WTC11 (cell line): ENCODE measurements around the gene GRIA4. TPM values are rescaled to one million over a fixed set of nuclear protein-coding genes. Genes with fewer than 3 reads are reported as not detected.

Source experiments
- ATAC-seq: fragments of 200-7000 bp; cut with Tn5 transposase; 2 replicates; pipeline ENCODE4 v1.10.0; 2021; ENCODE audit warnings: mild to moderate bottlenecking, moderate library complexity
- CTCF ChIA-PET: fragments of 300-600 bp; sonication (Branson Sonifier 250); formaldehyde crosslinking; loops from one replicate; lab custom pipeline; 2021; ENCODE audit warnings: antibody characterized with exemption; lab: Charles Lee
- POLR2A ChIA-PET: fragments of 350-600 bp; sonication (Branson Sonifier 250); formaldehyde crosslinking; loops from one replicate; lab custom pipeline; 2021; ENCODE audit warnings: antibody characterized with exemption; lab: Charles Lee
- DNase-seq: peaks from one replicate; pipeline ENCODE4 v3.0.0; 2021; ENCODE audit warnings: low spot score
- H3K27ac Mint-ChIP-seq: 2 replicates; pipeline ENCODE4 v1.8.0; 2021; ENCODE audit warnings: mixed read lengths
- H3K27me3 Mint-ChIP-seq: 2 replicates; pipeline ENCODE4 v1.8.0; 2021; ENCODE audit warnings: low read depth, mild to moderate bottlenecking, moderate library complexity, mixed read lengths
- H3K36me3 Mint-ChIP-seq: 2 replicates; pipeline ENCODE4 v1.8.0; 2021; ENCODE audit warnings: mixed read lengths
- H3K4me1 Mint-ChIP-seq: 2 replicates; pipeline ENCODE4 v1.8.0; 2022; ENCODE audit warnings: mixed read lengths
- H3K4me3 Mint-ChIP-seq: 2 replicates; pipeline ENCODE4 v1.8.0; 2021; ENCODE audit warnings: mild to moderate bottlenecking, moderate library complexity, mixed read lengths
- H3K9me3 Mint-ChIP-seq: 2 replicates; pipeline ENCODE4 v1.8.0; 2021; ENCODE audit warnings: mixed read lengths
- AR ChIP-seq: fragments of 250-450 bp; sonication (Bioruptor Pico); IDR thresholded peaks from 2 replicates; pipeline ENCODE4 v1.9.0; 2021; ENCODE audit warnings: mild to moderate bottlenecking
- ATF1 ChIP-seq: sonication (generic); formaldehyde crosslinking; IDR thresholded peaks from 2 replicates; pipeline ENCODE4 v1.8.1; 2023; ENCODE audit warnings: mild to moderate bottlenecking, moderate library complexity, missing genetic modification reagents
- CREM ChIP-seq: sonication (generic); formaldehyde crosslinking; IDR thresholded peaks from 2 replicates; pipeline ENCODE4 v1.8.1; 2022; ENCODE audit warnings: mild to moderate bottlenecking, missing genetic modification reagents, moderate library complexity
- IRF2 ChIP-seq: sonication (generic); formaldehyde crosslinking; IDR thresholded peaks from 2 replicates; pipeline ENCODE4 v1.8.0; 2022; ENCODE audit warnings: low read depth, missing genetic modification reagents, borderline replicate concordance
- JUN ChIP-seq: sonication (generic); formaldehyde crosslinking; IDR thresholded peaks from 2 replicates; pipeline ENCODE4 v1.8.0; 2023; ENCODE audit warnings: mild to moderate bottlenecking, missing genetic modification reagents
- MYBL2 ChIP-seq: sonication (generic); formaldehyde crosslinking; IDR thresholded peaks from 2 replicates; pipeline ENCODE4 v1.8.1; 2023; ENCODE audit warnings: mild to moderate bottlenecking, moderate library complexity, missing genetic modification reagents
- RORB ChIP-seq: fragments of 250-450 bp; sonication (Bioruptor Pico); IDR thresholded peaks from 2 replicates; pipeline ENCODE4 v1.9.0; 2021; ENCODE audit warnings: mild to moderate bottlenecking
- SMAD4 ChIP-seq: sonication (generic); formaldehyde crosslinking; IDR thresholded peaks from 2 replicates; pipeline ENCODE4 v1.8.0; 2022; ENCODE audit warnings: mild to moderate bottlenecking, missing genetic modification reagents
- TCF7 ChIP-seq: sonication (generic); formaldehyde crosslinking; IDR thresholded peaks from 2 replicates; pipeline ENCODE4 v1.8.0; 2022; ENCODE audit warnings: mild to moderate bottlenecking, low read depth, missing genetic modification reagents, moderate library complexity
- ZNF138 ChIP-seq: sonication (generic); formaldehyde crosslinking; conservative IDR thresholded peaks from 2 replicates; pipeline ENCODE4 v1.8.1; 2022; ENCODE audit warnings: mild to moderate bottlenecking, moderate library complexity, missing genetic modification reagents
- ZNF219 ChIP-seq: sonication (generic); formaldehyde crosslinking; IDR thresholded peaks from 2 replicates; pipeline ENCODE4 v1.8.0; 2023; ENCODE audit warnings: missing genetic modification reagents, mild to moderate bottlenecking, borderline replicate concordance
- total RNA-seq: library from RNA; stranded (reverse); gene quantifications from 3 replicates; pipeline ENCODE4 v1.2.3, GENCODE V29; 2021
- TF ChIP-seq, protein P1 (sequence below): sonication (generic); formaldehyde crosslinking; IDR thresholded peaks from 2 replicates; pipeline ENCODE4 v1.8.1; 2022; ENCODE audit warnings: low read depth, mild to moderate bottlenecking, moderate library complexity, missing genetic modification reagents, borderline replicate concordance
- TF ChIP-seq, protein P2 (sequence below): sonication (generic); formaldehyde crosslinking; IDR thresholded peaks from 2 replicates; pipeline ENCODE4 v1.8.0; 2022; ENCODE audit warnings: mild to moderate bottlenecking, missing genetic modification reagents
- TF ChIP-seq, protein P3 (sequence below): sonication (generic); formaldehyde crosslinking; IDR thresholded peaks from 2 replicates; pipeline ENCODE4 v1.8.1; 2022; ENCODE audit warnings: missing genetic modification reagents, borderline replicate concordance
- TF ChIP-seq, protein P4 (sequence below): sonication (generic); formaldehyde crosslinking; conservative IDR thresholded peaks from 2 replicates; pipeline ENCODE4 v1.8.1; 2023; ENCODE audit warnings: mild to moderate bottlenecking, low read depth, missing genetic modification reagents, moderate library complexity

GRIA4 gene
- total RNA-seq, 1 experiment from 2014 or later: 11.4 TPM

GRCh38 chr11:105667441-105667840 is 57.6 kb downstream of the GRIA4 start (continued):
- TF ChIP-seq ZNF138 (CRISPR knock-in tag): no peak
- TF ChIP-seq, protein P1, sequence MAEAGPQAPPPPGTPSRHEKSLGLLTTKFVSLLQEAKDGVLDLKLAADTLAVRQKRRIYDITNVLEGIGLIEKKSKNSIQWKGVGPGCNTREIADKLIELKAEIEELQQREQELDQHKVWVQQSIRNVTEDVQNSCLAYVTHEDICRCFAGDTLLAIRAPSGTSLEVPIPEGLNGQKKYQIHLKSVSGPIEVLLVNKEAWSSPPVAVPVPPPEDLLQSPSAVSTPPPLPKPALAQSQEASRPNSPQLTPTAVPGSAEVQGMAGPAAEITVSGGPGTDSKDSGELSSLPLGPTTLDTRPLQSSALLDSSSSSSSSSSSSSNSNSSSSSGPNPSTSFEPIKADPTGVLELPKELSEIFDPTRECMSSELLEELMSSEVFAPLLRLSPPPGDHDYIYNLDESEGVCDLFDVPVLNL: no peak
- no peak for TF ChIP-seq CREM (CRISPR knock-in tag)
- TF ChIP-seq, protein P2, sequence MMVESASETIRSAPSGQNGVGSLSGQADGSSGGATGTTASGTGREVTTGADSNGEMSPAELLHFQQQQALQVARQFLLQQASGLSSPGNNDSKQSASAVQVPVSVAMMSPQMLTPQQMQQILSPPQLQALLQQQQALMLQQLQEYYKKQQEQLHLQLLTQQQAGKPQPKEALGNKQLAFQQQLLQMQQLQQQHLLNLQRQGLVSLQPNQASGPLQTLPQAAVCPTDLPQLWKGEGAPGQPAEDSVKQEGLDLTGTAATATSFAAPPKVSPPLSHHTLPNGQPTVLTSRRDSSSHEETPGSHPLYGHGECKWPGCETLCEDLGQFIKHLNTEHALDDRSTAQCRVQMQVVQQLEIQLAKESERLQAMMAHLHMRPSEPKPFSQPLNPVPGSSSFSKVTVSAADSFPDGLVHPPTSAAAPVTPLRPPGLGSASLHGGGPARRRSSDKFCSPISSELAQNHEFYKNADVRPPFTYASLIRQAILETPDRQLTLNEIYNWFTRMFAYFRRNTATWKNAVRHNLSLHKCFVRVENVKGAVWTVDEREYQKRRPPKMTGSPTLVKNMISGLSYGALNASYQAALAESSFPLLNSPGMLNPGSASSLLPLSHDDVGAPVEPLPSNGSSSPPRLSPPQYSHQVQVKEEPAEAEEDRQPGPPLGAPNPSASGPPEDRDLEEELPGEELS (CRISPR knock-in tag): no peak
- TF ChIP-seq, protein P3, sequence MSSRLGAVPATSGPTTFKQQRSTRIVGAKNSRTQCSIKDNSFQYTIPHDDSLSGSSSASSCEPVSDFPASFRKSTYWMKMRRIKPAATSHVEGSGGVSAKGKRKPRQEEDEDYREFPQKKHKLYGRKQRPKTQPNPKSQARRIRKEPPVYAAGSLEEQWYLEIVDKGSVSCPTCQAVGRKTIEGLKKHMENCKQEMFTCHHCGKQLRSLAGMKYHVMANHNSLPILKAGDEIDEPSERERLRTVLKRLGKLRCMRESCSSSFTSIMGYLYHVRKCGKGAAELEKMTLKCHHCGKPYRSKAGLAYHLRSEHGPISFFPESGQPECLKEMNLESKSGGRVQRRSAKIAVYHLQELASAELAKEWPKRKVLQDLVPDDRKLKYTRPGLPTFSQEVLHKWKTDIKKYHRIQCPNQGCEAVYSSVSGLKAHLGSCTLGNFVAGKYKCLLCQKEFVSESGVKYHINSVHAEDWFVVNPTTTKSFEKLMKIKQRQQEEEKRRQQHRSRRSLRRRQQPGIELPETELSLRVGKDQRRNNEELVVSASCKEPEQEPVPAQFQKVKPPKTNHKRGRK (CRISPR knock-in tag): no peak
- TF ChIP-seq RORB: no peak
- TF ChIP-seq IRF2 (CRISPR knock-in tag): no peak
- no peak for TF ChIP-seq ZNF219 (CRISPR knock-in tag)
- TF ChIP-seq AR: no peak
- no peak for TF ChIP-seq JUN (CRISPR knock-in tag)
- no peak for TF ChIP-seq ATF1 (CRISPR knock-in tag)
- TF ChIP-seq MYBL2: no peak

DNA sequence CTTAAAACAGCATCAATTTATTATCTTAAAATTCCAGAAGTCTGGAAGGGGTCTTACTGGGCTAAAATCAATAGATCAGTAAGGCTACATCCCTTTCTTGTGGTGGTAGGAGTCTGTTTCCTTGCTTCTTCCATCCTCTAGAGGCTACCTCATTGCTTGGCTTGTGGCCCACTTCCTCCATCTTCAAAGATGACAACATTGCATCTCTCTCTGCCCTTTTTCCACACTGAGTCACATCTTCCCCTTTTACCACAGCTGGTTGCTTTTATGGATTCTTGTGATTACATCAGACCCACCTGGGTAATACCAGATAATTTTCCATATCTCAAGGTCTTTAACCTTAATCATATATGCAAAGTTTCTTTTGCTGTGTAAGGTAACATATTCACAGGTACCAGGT is 60.9 kb downstream of the GRIA4 start:
- ChIA-PET CTCF (no interaction called here), POLR2A (no interaction called here)
- no peak for ATAC-seq
- H3K4me3 Mint-ChIP-seq: no peak overlapping the region
- DNase-seq: no peak
- TF ChIP-seq TCF7 (no peak), SMAD4 (CRISPR knock-in tag) (no peak)
- TF ChIP-seq, protein P4, sequence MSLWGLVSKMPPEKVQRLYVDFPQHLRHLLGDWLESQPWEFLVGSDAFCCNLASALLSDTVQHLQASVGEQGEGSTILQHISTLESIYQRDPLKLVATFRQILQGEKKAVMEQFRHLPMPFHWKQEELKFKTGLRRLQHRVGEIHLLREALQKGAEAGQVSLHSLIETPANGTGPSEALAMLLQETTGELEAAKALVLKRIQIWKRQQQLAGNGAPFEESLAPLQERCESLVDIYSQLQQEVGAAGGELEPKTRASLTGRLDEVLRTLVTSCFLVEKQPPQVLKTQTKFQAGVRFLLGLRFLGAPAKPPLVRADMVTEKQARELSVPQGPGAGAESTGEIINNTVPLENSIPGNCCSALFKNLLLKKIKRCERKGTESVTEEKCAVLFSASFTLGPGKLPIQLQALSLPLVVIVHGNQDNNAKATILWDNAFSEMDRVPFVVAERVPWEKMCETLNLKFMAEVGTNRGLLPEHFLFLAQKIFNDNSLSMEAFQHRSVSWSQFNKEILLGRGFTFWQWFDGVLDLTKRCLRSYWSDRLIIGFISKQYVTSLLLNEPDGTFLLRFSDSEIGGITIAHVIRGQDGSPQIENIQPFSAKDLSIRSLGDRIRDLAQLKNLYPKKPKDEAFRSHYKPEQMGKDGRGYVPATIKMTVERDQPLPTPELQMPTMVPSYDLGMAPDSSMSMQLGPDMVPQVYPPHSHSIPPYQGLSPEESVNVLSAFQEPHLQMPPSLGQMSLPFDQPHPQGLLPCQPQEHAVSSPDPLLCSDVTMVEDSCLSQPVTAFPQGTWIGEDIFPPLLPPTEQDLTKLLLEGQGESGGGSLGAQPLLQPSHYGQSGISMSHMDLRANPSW (CRISPR knock-in tag): no peak
- no peaks in the 10 kb centered on the region for H3K27me3 Mint-ChIP-seq
- H3K36me3 Mint-ChIP-seq: no peaks in the 10 kb centered on the region
- no peaks in the 10 kb centered on the region for H3K4me1 Mint-ChIP-seq
- H3K27ac Mint-ChIP-seq: no peak overlapping the region
- no peaks in the 10 kb centered on the region for H3K9me3 Mint-ChIP-seq
